Mucosa of stomach (tissue), 1 donor: Measurements from ENCODE around the gene NELFCD.

Experiments used
- H3K27me3 ChIP-seq: one replicate; pipeline ENCODE4 v1.7.0; 2013; ENCODE audit warnings: mild to moderate bottlenecking, low read length; ENCODE audit not compliant: control insufficient read depth, insufficient read depth
- H3K36me3 ChIP-seq: one replicate; pipeline ENCODE4 v1.7.0; 2013; ENCODE audit warnings: low read length; ENCODE audit not compliant: control insufficient read depth, insufficient read depth
- H3K4me1 ChIP-seq: one replicate; pipeline ENCODE4 v1.7.0; 2013; ENCODE audit warnings: mild to moderate bottlenecking, low read length; ENCODE audit not compliant: control insufficient read depth, insufficient read depth
- H3K4me3 ChIP-seq: one replicate; pipeline ENCODE4 v1.7.0; 2013; ENCODE audit warnings: low read length
- H3K9ac ChIP-seq: one replicate; pipeline ENCODE4 v1.7.0; 2013; ENCODE audit warnings: mild to moderate bottlenecking, low read length, moderate library complexity
- H3K9me3 ChIP-seq: one replicate; pipeline ENCODE4 v1.7.0; 2013; ENCODE audit warnings: mild to moderate bottlenecking, low read length, moderate library complexity; ENCODE audit not compliant: control insufficient read depth
- donor health status: Pancreatic carcinoma.

NELFCD gene

GRCh38 chr20:58989196-58989595 lies 8.1 kb downstream of the NELFCD start:
- H3K36me3 ChIP-seq = peaks cover 31% of the 10 kb centered on the region
- H3K4me1 ChIP-seq = no peaks in the 10 kb centered on the region
- no peaks in the 10 kb centered on the region for H3K9me3 ChIP-seq
- no peak overlapping the region for H3K9ac ChIP-seq
- H3K27me3 ChIP-seq = no peaks in the 10 kb centered on the region
- no peak overlapping the region for H3K4me3 ChIP-seq

- no peak overlapping the region for H3K9ac ChIP-seq
- peaks cover 38% of the 10 kb centered on the region for H3K36me3 ChIP-seq
- H3K27me3 ChIP-seq = no peaks in the 10 kb centered on the region
- H3K4me1 ChIP-seq = no peaks in the 10 kb centered on the region
- H3K4me3 ChIP-seq = no peak overlapping the region
- no peaks in the 10 kb centered on the region for H3K9me3 ChIP-seq
Measured at GRCh38 chr20:58990651-58991445, 9.8 kb downstream of the NELFCD start.

- Histone ChIP-seq H3K4me3 (no peak overlapping the region), H3K9ac (no peak overlapping the region), H3K27me3 (no peaks in the 10 kb centered on the region), H3K4me1 (no peaks in the 10 kb centered on the region), H3K9me3 (no peaks in the 10 kb centered on the region), H3K36me3 (peaks cover 38% of the 10 kb centered on the region)
Measured at GRCh38 chr20:58991715-58992114, 10.7 kb downstream of the NELFCD start.

DNA sequence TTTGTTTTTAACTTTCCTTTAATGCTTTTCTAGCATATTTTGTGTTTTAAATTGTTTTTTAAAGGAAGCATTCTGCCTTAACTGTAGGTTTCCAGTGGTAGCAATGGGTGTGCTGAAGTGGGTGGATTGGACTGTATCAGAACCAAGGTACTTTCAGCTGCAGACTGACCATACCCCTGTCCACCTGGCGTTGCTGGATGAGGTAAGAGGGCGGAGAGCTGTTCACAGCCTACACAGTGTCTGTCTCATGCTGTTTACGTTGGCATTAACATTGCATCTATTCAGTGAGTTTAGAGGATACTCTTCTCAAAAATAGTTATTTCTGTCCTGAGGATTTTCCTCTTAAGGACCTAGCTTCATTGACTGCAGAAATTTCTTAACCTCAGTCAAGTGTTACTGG lies 11.9 kb downstream of the NELFCD start:
- H3K4me3 ChIP-seq = no peak overlapping the region
- H3K4me1 ChIP-seq = no peaks in the 10 kb centered on the region
- no peak overlapping the region for H3K9ac ChIP-seq
- H3K27me3 ChIP-seq = no peaks in the 10 kb centered on the region
- no peaks in the 10 kb centered on the region for H3K9me3 ChIP-seq
- H3K36me3 ChIP-seq = peaks cover 29% of the 10 kb centered on the region

- Histone ChIP-seq H3K36me3 (peaks cover 28% of the 10 kb centered on the region), H3K9ac (no peak overlapping the region), H3K27me3 (no peaks in the 10 kb centered on the region), H3K9me3 (no peaks in the 10 kb centered on the region), H3K4me3 (no peak overlapping the region), H3K4me1 (no peaks in the 10 kb centered on the region)
Measured at GRCh38 chr20:58993332-58994248, 12.5 kb downstream of the NELFCD start.

DNA sequence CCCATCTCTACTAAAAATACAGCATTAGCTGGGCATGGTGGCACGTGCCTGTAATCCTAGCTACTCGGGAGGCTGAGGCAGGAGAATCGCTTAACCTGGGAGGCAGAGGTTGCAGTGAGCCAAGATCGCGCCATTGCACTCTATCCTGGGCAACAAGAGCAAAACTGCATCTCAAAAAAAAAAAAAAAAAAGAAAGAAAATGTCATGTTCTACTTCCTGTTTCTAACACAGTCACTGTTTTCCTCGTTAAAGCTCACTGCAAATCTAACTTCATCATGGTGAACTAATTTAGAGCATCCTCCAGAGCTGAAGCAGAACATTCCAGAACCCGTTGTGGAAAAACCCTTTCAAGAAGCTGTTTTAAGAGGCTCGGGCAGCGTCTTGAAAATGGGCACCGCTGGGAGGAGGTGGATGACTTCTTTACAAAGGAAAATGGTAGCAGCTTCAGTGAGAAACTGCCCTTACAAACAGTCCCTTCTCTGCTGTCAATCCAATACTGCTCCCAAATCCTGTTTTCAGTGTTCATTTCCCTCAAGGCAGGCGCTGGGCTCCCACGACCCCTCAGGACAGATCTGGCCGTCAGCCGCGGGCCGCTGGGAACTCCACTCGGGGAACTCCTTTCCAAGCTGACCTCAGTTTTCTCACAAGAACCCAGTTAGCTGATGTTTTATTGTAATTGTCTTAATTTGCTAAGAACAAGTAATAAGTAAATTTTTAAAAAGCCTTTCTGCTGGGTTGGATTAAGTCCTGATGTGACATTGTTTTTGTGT lies 13.5 kb downstream of the NELFCD start:
- Histone ChIP-seq H3K9ac (no peak overlapping the region), H3K27me3 (no peaks in the 10 kb centered on the region), H3K9me3 (no peaks in the 10 kb centered on the region), H3K36me3 (peaks cover 22% of the 10 kb centered on the region), H3K4me1 (no peaks in the 10 kb centered on the region), H3K4me3 (no peak overlapping the region)

DNA sequence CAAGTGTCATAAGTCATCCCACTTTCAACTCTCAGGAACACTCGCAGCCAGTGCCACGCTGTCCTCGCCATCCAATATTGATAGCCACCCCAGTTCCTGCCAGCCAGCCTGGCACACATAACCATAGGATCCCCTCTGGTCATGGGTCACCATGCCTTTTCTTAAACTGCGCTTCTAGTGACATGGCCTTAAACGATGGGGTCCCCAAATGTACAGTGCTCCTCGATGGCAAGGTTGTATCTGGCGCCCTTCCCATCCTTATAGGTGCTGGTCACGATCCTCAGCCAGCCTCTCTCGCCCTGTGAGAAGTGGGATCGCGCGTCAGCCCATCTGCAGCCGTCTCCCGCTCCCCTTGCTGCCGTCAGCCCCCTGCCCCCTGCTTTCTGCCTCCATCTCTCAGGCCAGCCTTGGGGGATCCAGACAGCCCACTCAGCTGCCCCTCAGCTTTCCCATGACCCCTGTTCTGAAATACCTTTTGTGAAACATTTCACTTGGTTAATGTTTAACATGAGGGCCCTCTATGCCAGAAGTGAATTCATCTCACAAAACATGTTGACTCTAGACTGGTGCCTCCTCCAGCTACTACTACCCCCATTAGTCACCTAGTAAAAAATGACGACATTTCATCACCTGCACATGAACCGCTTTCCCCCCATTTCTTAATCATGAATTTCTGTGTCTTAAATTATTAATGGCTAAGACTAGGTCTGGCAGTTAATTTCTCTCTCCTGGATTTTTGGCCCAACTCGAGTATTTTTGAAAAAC lies 14.6 kb downstream of the NELFCD start:
- Histone ChIP-seq H3K4me3 (no peak overlapping the region), H3K9me3 (no peaks in the 10 kb centered on the region), H3K27me3 (no peaks in the 10 kb centered on the region), H3K36me3 (peaks cover 17% of the 10 kb centered on the region), H3K4me1 (no peaks in the 10 kb centered on the region), H3K9ac (no peak overlapping the region)

DNA sequence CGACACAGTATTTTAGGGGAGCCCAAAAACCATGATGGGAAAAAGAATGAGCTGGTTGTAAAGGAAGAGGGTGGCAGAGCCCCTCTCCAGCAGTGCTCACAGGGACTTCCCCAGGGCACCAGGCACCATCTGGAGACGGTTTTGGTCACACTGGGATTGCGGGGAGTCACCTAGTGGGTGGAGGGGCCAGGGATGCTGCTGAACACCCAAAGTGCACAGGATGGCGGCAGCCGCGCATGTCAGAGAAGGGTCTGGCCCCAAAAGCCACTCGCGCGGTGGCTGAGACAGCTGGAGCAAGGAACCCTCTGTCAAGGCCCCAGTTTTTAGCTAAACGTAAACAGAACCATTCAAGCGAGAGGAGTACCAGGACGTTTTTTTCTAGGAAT lies 15.2 kb downstream of the NELFCD start:
- no peak overlapping the region for H3K4me3 ChIP-seq
- no peaks in the 10 kb centered on the region for H3K4me1 ChIP-seq
- no peaks in the 10 kb centered on the region for H3K27me3 ChIP-seq
- no peaks in the 10 kb centered on the region for H3K9me3 ChIP-seq
- H3K9ac ChIP-seq = no peak overlapping the region
- H3K36me3 ChIP-seq = peaks cover 17% of the 10 kb centered on the region

DNA sequence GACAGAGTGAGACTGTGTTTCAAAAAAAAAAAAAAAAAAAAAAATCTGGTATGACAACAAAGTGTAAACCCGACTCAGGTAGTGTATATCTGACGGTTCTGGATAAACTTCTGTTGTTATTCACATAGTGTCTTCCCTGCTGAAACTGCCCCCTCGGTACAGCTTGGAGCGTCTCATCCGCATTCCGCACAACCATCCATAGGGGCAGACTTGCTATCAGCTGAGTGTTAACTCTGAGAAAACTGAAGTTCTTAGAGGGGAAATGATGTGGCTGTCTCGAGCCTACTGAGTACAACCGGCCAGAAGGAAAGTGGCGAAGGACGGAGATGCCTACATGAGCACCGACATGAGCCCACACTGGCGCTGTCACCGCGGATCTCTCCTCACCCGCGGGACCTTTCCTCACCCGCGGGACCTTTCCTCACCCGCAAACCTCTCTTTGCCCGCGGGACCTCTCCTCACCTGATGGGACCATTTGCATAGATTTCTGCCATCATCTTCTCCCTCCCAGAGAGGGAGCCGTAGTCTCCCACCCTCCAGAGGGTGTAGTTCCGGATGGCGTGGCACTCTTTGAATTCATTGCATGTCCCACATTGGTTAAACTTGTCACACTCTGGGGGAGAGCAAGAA lies 16.2 kb downstream of the NELFCD start:
- Histone ChIP-seq H3K9ac (no peak overlapping the region), H3K4me3 (no peak overlapping the region), H3K36me3 (peaks cover 17% of the 10 kb centered on the region), H3K9me3 (no peaks in the 10 kb centered on the region), H3K27me3 (no peaks in the 10 kb centered on the region), H3K4me1 (no peaks in the 10 kb centered on the region)

- Histone ChIP-seq H3K36me3 (peaks cover 10% of the 10 kb centered on the region), H3K9ac (no peak overlapping the region), H3K4me3 (no peak overlapping the region), H3K9me3 (no peaks in the 10 kb centered on the region), H3K4me1 (peaks cover 3% of the 10 kb centered on the region), H3K27me3 (no peaks in the 10 kb centered on the region)
Measured at GRCh38 chr20:58998656-58999055, 17.6 kb downstream of the NELFCD start.

- Histone ChIP-seq H3K9me3 (no peaks in the 10 kb centered on the region), H3K9ac (no peak overlapping the region), H3K4me3 (no peak overlapping the region), H3K27me3 (no peaks in the 10 kb centered on the region), H3K4me1 (peaks cover 15% of the 10 kb centered on the region), H3K36me3 (peaks cover 8% of the 10 kb centered on the region)
Measured at GRCh38 chr20:59000326-59000725, 19.3 kb downstream of the NELFCD start.
